Umbilical cord (tissue), 1 donor: ENCODE data around the gene MUSK. TPM values are rescaled to one million over a fixed set of nuclear protein-coding genes. Genes with fewer than 3 reads are reported as not detected.

Experiments
- total RNA-seq: library from RNA; depleted of rRNA; stranded (reverse); fragments of >200 nt; gene quantifications from one replicate; pipeline ENCODE4 v1.2.3, GENCODE V29; 2014; ENCODE audit warnings: low replicate concordance; ENCODE audit not compliant: insufficient read depth

The MUSK gene
- total RNA-seq, 1 donor from 2014 or later: 5.3 TPM

Other genes with a start within 250 kb of the MUSK start
- gene SVEP1, start 89.0 kb upstream of the MUSK start, total RNA-seq: 89.3 TPM